GM23248 (cell line): ENCODE results near the gene PRR12. TPM values are rescaled to one million over a fixed set of nuclear protein-coding genes. Genes with fewer than 3 reads are reported as not detected.

Experiments
- DNase-seq: peaks from one replicate; pipeline ENCODE4 v3.0.0-alpha.2; 2015
- H2AFZ ChIP-seq: fragments of 200-600 bp; sonication (generic); 2 replicates; pipeline ENCODE4 v1.6.1; 2016; ENCODE audit warnings: antibody characterized with exemption
- H3F3A ChIP-seq: fragments of 200-600 bp; sonication (generic); 2 replicates; pipeline ENCODE4 v1.6.1; 2016; ENCODE audit warnings: mild to moderate bottlenecking, antibody characterized with exemption, mixed run types; ENCODE audit not compliant: insufficient read depth
- H3K27ac ChIP-seq: fragments of 200-600 bp; sonication (generic); 2 replicates; pipeline ENCODE4 v1.5.1; 2016; ENCODE audit warnings: mild to moderate bottlenecking
- H3K27me3 ChIP-seq: fragments of 200-600 bp; sonication (generic); replicated peaks from 2 replicates; pipeline ENCODE4 v1.6.1; 2016; ENCODE audit warnings: mild to moderate bottlenecking; ENCODE audit not compliant: insufficient read depth
- H3K36me3 ChIP-seq: fragments of 200-600 bp; sonication (generic); 2 replicates; pipeline ENCODE4 v1.6.1; 2016; ENCODE audit warnings: low read depth, mild to moderate bottlenecking
- H3K4me1 ChIP-seq: fragments of 200-600 bp; sonication (generic); 2 replicates; pipeline ENCODE4 v1.6.1; 2016; ENCODE audit warnings: mild to moderate bottlenecking; ENCODE audit not compliant: insufficient read depth
- H3K4me2 ChIP-seq: fragments of 200-600 bp; sonication (generic); one replicate; pipeline ENCODE4 v1.6.1; 2016; ENCODE audit warnings: mild to moderate bottlenecking; ENCODE audit not compliant: unreplicated experiment
- H3K4me3 ChIP-seq: fragments of 200-600 bp; sonication (generic); 2 replicates; pipeline ENCODE4 v1.5.1; 2016; ENCODE audit warnings: mild to moderate bottlenecking
- H3K79me2 ChIP-seq: fragments of 200-600 bp; sonication (generic); 2 replicates; pipeline ENCODE4 v1.6.1; 2016; ENCODE audit warnings: mild to moderate bottlenecking; ENCODE audit not compliant: insufficient read depth
- H3K9ac ChIP-seq: fragments of 200-600 bp; sonication (generic); 2 replicates; pipeline ENCODE4 v1.6.1; 2016; ENCODE audit warnings: mild to moderate bottlenecking
- H3K9me2 ChIP-seq: fragments of 200-600 bp; sonication (generic); 2 replicates; pipeline ENCODE4 v1.6.1; 2016; ENCODE audit warnings: mixed run types, mild to moderate bottlenecking, moderate library complexity; ENCODE audit not compliant: insufficient read depth
- H3K9me3 ChIP-seq: fragments of 200-600 bp; sonication (generic); one replicate; pipeline ENCODE4 v1.6.1; 2017; ENCODE audit warnings: low read depth
- H4K20me1 ChIP-seq: fragments of 200-600 bp; sonication (generic); 2 replicates; pipeline ENCODE4 v1.6.0; 2016; ENCODE audit not compliant: insufficient read depth
- EZH2 ChIP-seq: fragments of 200-600 bp; sonication (generic); IDR thresholded peaks from 2 replicates; pipeline ENCODE4 v1.6.1; 2018; ENCODE audit warnings: antibody characterized with exemption, mild to moderate bottlenecking; ENCODE audit not compliant: insufficient read depth, poor library complexity, severe bottlenecking
- EZH2phosphoT487 ChIP-seq: fragments of 200-600 bp; sonication (generic); IDR thresholded peaks from 2 replicates; pipeline ENCODE4 v1.6.1; 2018; ENCODE audit warnings: antibody characterized with exemption, moderate library complexity, mild to moderate bottlenecking, low read depth; ENCODE audit not compliant: insufficient read depth
- WGBS, 2 experiments: methylation state at CpG; one replicate each; pipeline ENCODE4 v1.1.6; 2015 to 2017; ENCODE audit warnings: low lambda C conversion rate in 2 of 2, low coverage in 1 of 2; ENCODE audit errors: missing lambda C conversion rate in 2 of 2; 5-methylcytosine and 5-hydroxymethylcytosine counted together
- in situ Hi-C: fragments of 300-500 bp; cut with MboI; formaldehyde crosslinking; loops from 2 replicates; pipeline ENCODE4 v1.15.0; 2020
- polyA plus RNA-seq: library from polyadenylated mRNA; unstranded; fragments of >200 nt; fragmentation: Nextera tagmentation; extraction: Ambion mirVana; gene quantifications from 2 replicates; pipeline ENCODE4 v1.2.1, GENCODE V29; 2016
- total RNA-seq: library from RNA; depleted of rRNA; stranded (reverse); fragments of >200 nt; shearing (Covaris generic); gene quantifications from 2 replicates; pipeline ENCODE4 v1.2.3, GENCODE V29; 2014

PRR12 gene
- total and polyA plus RNA-seq, 2 experiments from 2014 or later, result 0.86 to 2.9 TPM

DNA sequence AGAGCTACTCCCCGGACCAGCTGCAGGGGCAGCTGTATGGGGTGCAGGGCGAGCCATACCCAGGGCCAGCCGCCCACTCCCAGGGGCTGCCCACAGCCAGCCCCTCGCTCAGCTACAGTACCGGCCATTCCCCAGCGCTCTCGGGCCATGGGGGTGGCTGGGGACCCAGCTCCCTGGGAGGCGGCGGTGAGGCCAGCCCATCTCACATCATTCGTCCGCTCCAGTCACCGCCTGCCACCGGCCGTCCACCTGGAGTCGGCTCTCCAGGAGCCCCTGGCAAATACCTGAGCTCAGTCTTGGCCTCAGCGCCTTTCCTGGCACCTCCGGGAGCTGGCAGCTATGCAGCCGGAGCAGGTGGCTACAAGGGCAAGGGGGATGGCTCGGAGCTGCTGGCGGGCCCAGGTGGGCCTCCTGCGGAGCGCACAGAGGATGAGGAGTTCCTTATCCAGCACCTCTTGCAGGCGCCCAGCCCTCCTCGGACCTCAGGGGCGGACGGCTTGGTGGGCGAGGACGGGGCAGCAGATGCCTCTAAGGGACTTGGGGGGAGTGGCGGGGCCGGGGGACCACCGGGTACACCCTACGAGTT is 4.9 kb downstream of the PRR12 start:
- TF ChIP-seq EZH2, result no peak
- TF ChIP-seq EZH2phosphoT487, result no peak

DNA sequence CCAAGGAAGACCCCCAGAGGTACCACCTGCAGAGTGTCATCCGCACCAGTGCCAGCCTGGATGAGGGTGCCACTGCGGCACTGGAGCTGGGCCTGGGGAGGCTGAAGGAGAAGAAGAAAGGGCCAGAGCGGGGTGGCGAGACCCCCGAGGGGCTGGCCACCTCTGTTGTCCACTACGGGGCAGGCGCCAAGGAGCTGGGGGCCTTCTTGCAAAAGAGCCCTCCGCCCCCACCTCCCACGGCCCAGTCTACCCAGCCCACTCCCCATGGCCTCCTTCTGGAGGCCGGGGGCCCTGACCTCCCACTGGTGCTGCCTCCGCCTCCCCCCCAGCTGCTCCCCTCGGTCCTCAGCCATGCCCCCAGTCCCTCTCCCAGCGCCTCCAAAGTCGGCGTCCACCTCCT is 5.4 kb downstream of the PRR12 start:
- in situ Hi-C loops, result no loop called here
- Histone ChIP-seq H3K36me3 (peaks cover 4% of the 10 kb centered on the region; the same call in 1 of the 2 replicates), H3K79me2 (peaks cover 88% of the 10 kb centered on the region)

More for the DNA sequence above, 4.9 kb downstream of the PRR12 start:
- in situ Hi-C loops, result no loop called here
- peaks cover 4% of the 10 kb centered on the region; the same call in 1 of the 2 replicates for H3K36me3 ChIP-seq
- H3K4me3 ChIP-seq, result no peak overlapping the region
- peaks cover 13% of the 10 kb centered on the region for H3F3A ChIP-seq
- no peak overlapping the region for H2AFZ ChIP-seq
- H3K27ac ChIP-seq, result no peak overlapping the region
- H3K27me3 ChIP-seq, result no peaks in the 10 kb centered on the region
- peaks cover 9% of the 10 kb centered on the region for H3K4me1 ChIP-seq
- DNase-seq, result no peak
- H3K4me2 ChIP-seq, result no peak overlapping the region
- peaks cover 84% of the 10 kb centered on the region for H3K79me2 ChIP-seq
- H4K20me1 ChIP-seq, result peaks cover 6% of the 10 kb centered on the region; the same call in 1 of the 2 replicates
- 92 to 94% methylated on average over 24 to 32 of the region's 32 CpGs for WGBS, 2 experiments
- no peak overlapping the region for H3K9ac ChIP-seq
- no peaks in the 10 kb centered on the region for H3K9me3 ChIP-seq
- no peaks in the 10 kb centered on the region for H3K9me2 ChIP-seq

GRCh38 chr19:49596954-49597702 is 6.1 kb downstream of the PRR12 start:
- Histone ChIP-seq H3K27me3 (no peaks in the 10 kb centered on the region), H3K79me2 (peaks cover 87% of the 10 kb centered on the region), H3K4me3 (no peak overlapping the region), H4K20me1 (peaks cover 6% of the 10 kb centered on the region; the same call in 1 of the 2 replicates), H3K9me2 (no peaks in the 10 kb centered on the region), H3K36me3 (peaks cover 9% of the 10 kb centered on the region; the same call in 1 of the 2 replicates), H3K4me1 (peaks cover 9% of the 10 kb centered on the region), H2AFZ (no peak overlapping the region), H3K9me3 (no peaks in the 10 kb centered on the region), H3K9ac (no peak overlapping the region), H3K4me2 (no peak overlapping the region), H3F3A (peaks cover 13% of the 10 kb centered on the region), H3K27ac (no peak overlapping the region)
- WGBS, 2 experiments, result 95 to 98% methylated on average over 31 to 65 of the region's 65 CpGs
- no peak for TF ChIP-seq EZH2
- no peak for TF ChIP-seq EZH2phosphoT487
- in situ Hi-C loops, result no loop called here
- no peak for DNase-seq

More for the DNA sequence above, 5.4 kb downstream of the PRR12 start:
- H3K9me3 ChIP-seq, result no peaks in the 10 kb centered on the region
- H3K4me3 ChIP-seq, result no peak overlapping the region
- peaks cover 6% of the 10 kb centered on the region; the same call in 1 of the 2 replicates for H4K20me1 ChIP-seq
- H3K9me2 ChIP-seq, result no peaks in the 10 kb centered on the region
- no peak overlapping the region for H3K9ac ChIP-seq
- H3K27me3 ChIP-seq, result no peaks in the 10 kb centered on the region
- H3K27ac ChIP-seq, result no peak overlapping the region
- 84 to 92% methylated on average over 5 to 14 of the region's 15 CpGs for WGBS, 2 experiments
- no peak for DNase-seq
- H3F3A ChIP-seq, result peaks cover 13% of the 10 kb centered on the region
- TF ChIP-seq EZH2, result no peak
- no peak for TF ChIP-seq EZH2phosphoT487
- H3K4me2 ChIP-seq, result no peak overlapping the region
- peaks cover 9% of the 10 kb centered on the region for H3K4me1 ChIP-seq
- H2AFZ ChIP-seq, result no peak overlapping the region

DNA sequence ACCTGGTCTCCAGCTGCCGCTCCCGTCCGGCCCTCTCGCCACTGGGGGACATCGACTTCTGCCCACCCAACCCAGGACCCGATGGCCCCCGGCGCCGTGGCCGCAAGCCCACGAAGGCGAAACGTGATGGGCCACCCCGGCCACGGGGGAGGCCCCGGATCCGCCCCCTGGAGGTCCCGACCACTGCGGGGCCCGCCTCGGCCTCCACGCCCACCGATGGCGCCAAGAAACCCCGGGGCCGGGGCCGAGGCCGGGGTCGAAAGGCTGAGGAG is 6.7 kb downstream of the PRR12 start:
- H3K4me2 ChIP-seq, result no peak overlapping the region
- H3K9ac ChIP-seq, result no peak overlapping the region
- no peaks in the 10 kb centered on the region for H3K27me3 ChIP-seq
- no peaks in the 10 kb centered on the region for H3K9me2 ChIP-seq
- H3K9me3 ChIP-seq, result no peaks in the 10 kb centered on the region
- TF ChIP-seq EZH2 (no peak), EZH2phosphoT487 (no peak)
- no peak for DNase-seq
- peaks cover 9% of the 10 kb centered on the region for H3F3A ChIP-seq
- H3K27ac ChIP-seq, result no peak overlapping the region
- no peak overlapping the region for H3K4me3 ChIP-seq
- peaks cover 87% of the 10 kb centered on the region for H3K79me2 ChIP-seq
- H2AFZ ChIP-seq, result no peak overlapping the region
- H4K20me1 ChIP-seq, result peaks cover 6% of the 10 kb centered on the region; the same call in 1 of the 2 replicates
- H3K36me3 ChIP-seq, result peaks cover 14% of the 10 kb centered on the region; the same call in 1 of the 2 replicates
- WGBS, 2 experiments, result 91 to 95% methylated on average over 21 to 29 of the region's 29 CpGs
- H3K4me1 ChIP-seq, result peaks cover 9% of the 10 kb centered on the region
- in situ Hi-C loops, result no loop called here
